ENCODE data around the gene NGB. TPM values are rescaled to one million over a fixed set of nuclear protein-coding genes. Genes with fewer than 3 reads are reported as not detected.

Gene NGB
- total and polyA plus RNA-seq, 2 donors (not counting 1 experiment from before 2014, with no cell fraction given) = not detected

- Histone ChIP-seq H3K4me1 (ENCODE audit: control insufficient read depth, extremely low read depth, insufficient read depth, low read length) (no peaks in the 10 kb centered on the region), H3K27me3 (ENCODE audit: control insufficient read depth, insufficient read depth, low read length) (no peaks in the 10 kb centered on the region), H2AFZ (ENCODE audit: low read length) (no peak overlapping the region), H3K79me2 (ENCODE audit: control insufficient read depth, insufficient read depth, low read length) (no peaks in the 10 kb centered on the region), H3K4me3 (replicated peaks in 1 of 4; ENCODE audit: control extremely low read depth in 1 of 4, insufficient read depth in 1 of 4, low read depth in 3 of 4, low read length in 4 of 4) (no peak overlapping the region), H3K27ac (ENCODE audit: insufficient read depth, low read length) (no peak overlapping the region), H3K4me2 (ENCODE audit: extremely low read depth, insufficient read depth, low read length) (no peak overlapping the region), H3K9me3 (ENCODE audit: control insufficient read depth, insufficient read depth, low read depth, low read length) (no peaks in the 10 kb centered on the region), H3K36me3 (ENCODE audit: control insufficient read depth, insufficient read depth, low read length) (no peaks in the 10 kb centered on the region), H3K9ac (ENCODE audit: insufficient read depth, low read length) (no peak overlapping the region), H4K20me1 (ENCODE audit: control insufficient read depth, extremely low read depth, insufficient read depth, low read length) (peaks cover 2% of the 10 kb centered on the region)
- DNase-seq (ENCODE audit: low read depth in 2 of 2) = no peak
- TF ChIP-seq CTCF (conservative IDR thresholded peaks at IDR 0.05 in 1 of 2, IDR thresholded peaks at IDR 0.05 in 1 of 2; ENCODE audit: low read depth in 1 of 2, low read length in 2 of 2) = no peak
- TF ChIP-seq EZH2 (IDR thresholded peaks at IDR 0.05; ENCODE audit: low read length, missing control alignments) = no peak
These were observed 25.2 kb downstream of the NGB start for GRCh38 chr14:77245820-77246219.

- no peaks in the 10 kb centered on the region for H3K79me2 ChIP-seq (ENCODE audit: control insufficient read depth, insufficient read depth, low read length)
- no peaks in the 10 kb centered on the region for H3K9me3 ChIP-seq (ENCODE audit: control insufficient read depth, insufficient read depth, low read depth, low read length)
- no peak for TF ChIP-seq EZH2 (IDR thresholded peaks at IDR 0.05; ENCODE audit: low read length, missing control alignments)
- no peak for TF ChIP-seq CTCF (conservative IDR thresholded peaks at IDR 0.05 in 1 of 2, IDR thresholded peaks at IDR 0.05 in 1 of 2; ENCODE audit: low read depth in 1 of 2, low read length in 2 of 2)
- H4K20me1 ChIP-seq (ENCODE audit: control insufficient read depth, extremely low read depth, insufficient read depth, low read length) = peaks cover 2% of the 10 kb centered on the region
- no peak overlapping the region for H3K4me3 ChIP-seq (replicated peaks in 1 of 4; ENCODE audit: control extremely low read depth in 1 of 4, insufficient read depth in 1 of 4, low read depth in 3 of 4, low read length in 4 of 4)
- no peaks in the 10 kb centered on the region for H3K36me3 ChIP-seq (ENCODE audit: control insufficient read depth, insufficient read depth, low read length)
- H3K4me2 ChIP-seq (ENCODE audit: extremely low read depth, insufficient read depth, low read length) = no peak overlapping the region
- no peaks in the 10 kb centered on the region for H3K4me1 ChIP-seq (ENCODE audit: control insufficient read depth, extremely low read depth, insufficient read depth, low read length)
- no peak overlapping the region for H2AFZ ChIP-seq (ENCODE audit: low read length)
- H3K27ac ChIP-seq (ENCODE audit: insufficient read depth, low read length) = no peak overlapping the region
- no peak overlapping the region for H3K9ac ChIP-seq (ENCODE audit: insufficient read depth, low read length)
- DNase-seq (ENCODE audit: low read depth in 2 of 2) = no peak
- H3K27me3 ChIP-seq (ENCODE audit: control insufficient read depth, insufficient read depth, low read length) = no peaks in the 10 kb centered on the region
These were observed 27.2 kb downstream of the NGB start for GRCh38 chr14:77243853-77244252.

GRCh38 chr14:77242752-77243151 lies 28.3 kb downstream of the NGB start:
- Histone ChIP-seq H4K20me1 (ENCODE audit: control insufficient read depth, extremely low read depth, insufficient read depth, low read length) (no peaks in the 10 kb centered on the region), H3K36me3 (ENCODE audit: control insufficient read depth, insufficient read depth, low read length) (no peaks in the 10 kb centered on the region), H3K4me3 (replicated peaks in 1 of 4; ENCODE audit: control extremely low read depth in 1 of 4, insufficient read depth in 1 of 4, low read depth in 3 of 4, low read length in 4 of 4) (no peak overlapping the region), H3K9ac (ENCODE audit: insufficient read depth, low read length) (no peak overlapping the region), H3K79me2 (ENCODE audit: control insufficient read depth, insufficient read depth, low read length) (no peaks in the 10 kb centered on the region), H3K27ac (ENCODE audit: insufficient read depth, low read length) (no peak overlapping the region), H2AFZ (ENCODE audit: low read length) (no peak overlapping the region), H3K4me2 (ENCODE audit: extremely low read depth, insufficient read depth, low read length) (no peak overlapping the region), H3K9me3 (ENCODE audit: control insufficient read depth, insufficient read depth, low read depth, low read length) (no peaks in the 10 kb centered on the region), H3K27me3 (ENCODE audit: control insufficient read depth, insufficient read depth, low read length) (no peaks in the 10 kb centered on the region), H3K4me1 (ENCODE audit: control insufficient read depth, extremely low read depth, insufficient read depth, low read length) (no peaks in the 10 kb centered on the region)
- no peak for DNase-seq (ENCODE audit: low read depth in 2 of 2)
- TF ChIP-seq EZH2 (IDR thresholded peaks at IDR 0.05; ENCODE audit: low read length, missing control alignments) = no peak
- no peak for TF ChIP-seq CTCF (conservative IDR thresholded peaks at IDR 0.05 in 1 of 2, IDR thresholded peaks at IDR 0.05 in 1 of 2; ENCODE audit: low read depth in 1 of 2, low read length in 2 of 2)

Measured in fibroblast of lung (primary cell).